Measurements from ENCODE around the gene C4BPB. TPM values are rescaled to one million over a fixed set of nuclear protein-coding genes. Genes with fewer than 3 reads are reported as not detected.

C4BPB gene
- polyA plus RNA-seq, 1 donor (not counting 4 experiments of a cell fraction or from before 2014, with no cell fraction given), result not detected

- TF ChIP-seq CTCF (optimal IDR thresholded peaks at IDR 0.05 in 1 of 3, IDR thresholded peaks at IDR 0.05 in 1 of 3, conservative IDR thresholded peaks at IDR 0.05 in 1 of 3; ENCODE audit: extremely low read depth in 1 of 3, insufficient read depth in 2 of 3, low read length in 3 of 3) (no peak), EZH2 (IDR thresholded peaks at IDR 0.05; ENCODE audit: low read length) (no peak)
- no peaks in the 10 kb centered on the region for H3K9me3 ChIP-seq (ENCODE audit: control insufficient read depth, low read depth, low read length)
- no peaks in the 10 kb centered on the region for H3K9me1 ChIP-seq (ENCODE audit: control insufficient read depth, extremely low read depth, insufficient read depth, low read length)
- no peak for DNase-seq (ENCODE audit: low read depth, low spot score)
- dilution Hi-C loops (cut with MboI; ENCODE audit: extremely low pct_ligation_motif_present, low sequenced_read_pairs), result no loop called here
- H3K27ac ChIP-seq (ENCODE audit: control insufficient read depth, insufficient read depth, low read length), result no peak overlapping the region
- peaks cover 11 to 13% of the 10 kb centered on the region in 2 experiments for H3K36me3 ChIP-seq (ENCODE audit: control insufficient read depth in 2 of 2, extremely low read depth in 1 of 2, insufficient read depth in 2 of 2, low read length in 2 of 2)
- no peak overlapping the region for H2AFZ ChIP-seq (ENCODE audit: control insufficient read depth, low read length)
- no peak overlapping the region for H3K9ac ChIP-seq (ENCODE audit: control insufficient read depth, extremely low read depth, insufficient read depth, low read length)
- H4K20me1 ChIP-seq (ENCODE audit: control insufficient read depth, extremely low read depth, insufficient read depth, low read length), result no peaks in the 10 kb centered on the region
- no peak overlapping the region for H3K4me2 ChIP-seq (ENCODE audit: control insufficient read depth, extremely low read depth, insufficient read depth, low read depth, low read length)
- H3K27me3 ChIP-seq (ENCODE audit: control insufficient read depth, extremely low read depth, insufficient read depth, low read length), result no peaks in the 10 kb centered on the region
- no peak for FAIRE-seq
- H3K4me3 ChIP-seq (ENCODE audit: control insufficient read depth in 2 of 3, extremely low read depth in 1 of 3, insufficient read depth in 2 of 3, low read depth in 1 of 3, low read length in 3 of 3), result no peak overlapping the region
- no peaks in the 10 kb centered on the region for H3K79me2 ChIP-seq (ENCODE audit: control insufficient read depth, insufficient read depth, low read length)
- H3K4me1 ChIP-seq (ENCODE audit: control insufficient read depth, extremely low read depth, insufficient read depth, low read length), result peaks cover 33% of the 10 kb centered on the region
Observed at GRCh38 chr1:207076181-207076955, 12.3 kb upstream of the C4BPB start.

- no peaks in the 10 kb centered on the region for H3K9me1 ChIP-seq (ENCODE audit: control insufficient read depth, extremely low read depth, insufficient read depth, low read length)
- H3K4me2 ChIP-seq (ENCODE audit: control insufficient read depth, extremely low read depth, insufficient read depth, low read depth, low read length), result no peak overlapping the region
- H3K27me3 ChIP-seq (ENCODE audit: control insufficient read depth, extremely low read depth, insufficient read depth, low read length), result no peaks in the 10 kb centered on the region
- TF ChIP-seq CTCF (optimal IDR thresholded peaks at IDR 0.05 in 1 of 3, IDR thresholded peaks at IDR 0.05 in 1 of 3, conservative IDR thresholded peaks at IDR 0.05 in 1 of 3; ENCODE audit: extremely low read depth in 1 of 3, insufficient read depth in 2 of 3, low read length in 3 of 3), result no peak
- no peak for TF ChIP-seq EZH2 (IDR thresholded peaks at IDR 0.05; ENCODE audit: low read length)
- peaks cover 10 to 11% of the 10 kb centered on the region in 2 experiments for H3K36me3 ChIP-seq (ENCODE audit: control insufficient read depth in 2 of 2, extremely low read depth in 1 of 2, insufficient read depth in 2 of 2, low read length in 2 of 2)
- peaks cover 33% of the 10 kb centered on the region for H3K4me1 ChIP-seq (ENCODE audit: control insufficient read depth, extremely low read depth, insufficient read depth, low read length)
- no peak overlapping the region for H3K9ac ChIP-seq (ENCODE audit: control insufficient read depth, extremely low read depth, insufficient read depth, low read length)
- DNase-seq (ENCODE audit: low read depth, low spot score) (no peak), FAIRE-seq (no peak)
- H3K27ac ChIP-seq (ENCODE audit: control insufficient read depth, insufficient read depth, low read length), result no peak overlapping the region
- no peaks in the 10 kb centered on the region for H4K20me1 ChIP-seq (ENCODE audit: control insufficient read depth, extremely low read depth, insufficient read depth, low read length)
- no peaks in the 10 kb centered on the region for H3K9me3 ChIP-seq (ENCODE audit: control insufficient read depth, low read depth, low read length)
- dilution Hi-C loops (cut with MboI; ENCODE audit: extremely low pct_ligation_motif_present, low sequenced_read_pairs), result no loop called here
- H3K4me3 ChIP-seq (ENCODE audit: control insufficient read depth in 2 of 3, extremely low read depth in 1 of 3, insufficient read depth in 2 of 3, low read depth in 1 of 3, low read length in 3 of 3), result no peak overlapping the region
- H2AFZ ChIP-seq (ENCODE audit: control insufficient read depth, low read length), result no peak overlapping the region
- no peaks in the 10 kb centered on the region for H3K79me2 ChIP-seq (ENCODE audit: control insufficient read depth, insufficient read depth, low read length)
Observed at GRCh38 chr1:207077012-207077411, 11.6 kb upstream of the C4BPB start.
